Measurements from ENCODE around the gene NADK2.
"Not testable (repeated sequence)": the region's sequence is repeated elsewhere in the genome, so short reads cannot be mapped to it uniquely, and the experiment has no call there.

NADK2 gene, protein sequence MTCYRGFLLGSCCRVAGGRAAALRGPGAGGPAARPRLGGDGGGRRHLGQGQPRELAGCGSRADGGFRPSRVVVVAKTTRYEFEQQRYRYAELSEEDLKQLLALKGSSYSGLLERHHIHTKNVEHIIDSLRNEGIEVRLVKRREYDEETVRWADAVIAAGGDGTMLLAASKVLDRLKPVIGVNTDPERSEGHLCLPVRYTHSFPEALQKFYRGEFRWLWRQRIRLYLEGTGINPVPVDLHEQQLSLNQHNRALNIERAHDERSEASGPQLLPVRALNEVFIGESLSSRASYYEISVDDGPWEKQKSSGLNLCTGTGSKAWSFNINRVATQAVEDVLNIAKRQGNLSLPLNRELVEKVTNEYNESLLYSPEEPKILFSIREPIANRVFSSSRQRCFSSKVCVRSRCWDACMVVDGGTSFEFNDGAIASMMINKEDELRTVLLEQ

DNA sequence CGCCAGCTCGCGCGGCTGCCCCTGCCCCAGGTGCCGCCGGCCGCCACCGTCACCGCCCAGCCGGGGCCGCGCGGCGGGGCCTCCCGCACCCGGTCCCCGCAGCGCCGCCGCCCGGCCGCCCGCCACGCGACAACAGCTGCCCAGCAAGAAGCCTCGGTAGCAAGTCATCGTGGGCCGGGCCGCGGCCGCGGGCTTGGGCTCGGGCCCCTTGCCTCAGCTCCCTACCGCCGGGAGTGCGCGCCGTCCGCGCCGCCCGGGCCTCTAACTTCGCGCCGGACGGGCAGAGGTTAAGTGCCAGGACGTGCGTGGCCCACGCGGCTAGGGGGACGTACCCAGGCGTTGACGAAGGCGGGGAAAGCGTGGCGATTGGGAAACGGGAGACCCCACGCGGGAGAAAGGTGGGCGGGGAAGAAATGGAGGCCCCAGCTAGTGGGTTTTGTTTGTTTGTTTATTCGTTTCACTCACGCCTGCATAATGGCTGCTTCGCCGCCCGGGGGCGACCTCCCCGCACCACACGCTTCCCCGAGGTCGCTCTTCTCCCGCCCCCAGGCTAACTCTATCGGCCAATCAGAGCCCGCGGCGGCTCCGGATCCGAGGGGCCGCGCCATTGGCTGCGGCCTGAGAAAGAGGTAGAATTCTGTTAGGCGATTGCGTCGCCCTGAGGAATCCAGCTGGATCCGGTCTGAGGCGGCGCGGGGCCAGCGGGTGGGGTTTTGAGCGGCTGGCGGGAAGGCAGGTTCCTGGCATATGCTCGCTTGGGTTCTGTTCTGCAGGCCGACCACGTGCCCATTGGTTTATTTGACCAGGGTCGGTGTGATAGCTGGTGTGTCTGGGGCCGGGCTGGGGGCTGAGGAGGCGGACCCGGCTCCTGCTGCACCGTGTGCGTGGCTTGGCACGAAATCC, at the start of gene NADK2:
Gene NADK2, minus strand, starts transcription at position 295 of the 903 bp plus-strand sequence. Its CDS starts 127 bp downstream, at position 168.
- FAIRE-seq, result peak; percentile 97
- peak; percentile 97 for DNase-seq (ENCODE audit: insufficient read length, low spot score)

DNA sequence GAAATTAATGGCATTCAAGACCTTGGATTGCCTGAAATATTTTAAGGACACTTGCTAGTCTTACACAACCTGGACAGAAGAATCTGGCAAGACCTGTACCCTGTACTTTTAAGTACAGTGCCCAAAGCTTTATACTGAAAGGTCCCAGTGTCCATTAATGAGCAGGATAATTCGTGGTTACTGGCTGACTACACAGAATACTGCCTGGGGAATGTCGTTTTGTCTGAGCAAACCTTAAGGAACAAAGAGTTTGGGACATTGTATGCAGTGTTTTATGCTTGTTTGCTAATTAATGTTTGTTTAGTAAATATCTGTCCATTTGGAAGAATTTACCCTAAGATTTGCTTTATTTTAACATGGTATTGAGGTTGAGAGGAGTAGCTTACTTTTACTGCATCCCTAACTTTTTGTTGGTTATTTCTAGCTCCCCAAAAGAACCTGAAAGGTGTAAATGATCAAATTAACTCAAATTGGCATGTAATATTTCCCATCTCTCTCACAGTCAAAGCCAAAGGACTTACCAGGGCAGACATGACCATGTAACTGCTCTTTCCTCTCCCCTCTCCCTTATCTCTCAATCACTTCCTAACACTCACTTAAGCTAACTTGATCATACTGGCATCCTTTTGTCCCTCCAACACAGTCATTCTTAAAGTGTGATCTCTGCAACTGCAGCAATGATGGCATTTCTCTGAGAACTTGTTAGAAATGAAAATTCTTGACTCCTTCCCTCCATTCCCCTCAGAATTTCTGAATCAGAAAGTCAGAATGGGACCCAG, 44.3 kb upstream of the NADK2 start:
- no peak for FAIRE-seq

DNA sequence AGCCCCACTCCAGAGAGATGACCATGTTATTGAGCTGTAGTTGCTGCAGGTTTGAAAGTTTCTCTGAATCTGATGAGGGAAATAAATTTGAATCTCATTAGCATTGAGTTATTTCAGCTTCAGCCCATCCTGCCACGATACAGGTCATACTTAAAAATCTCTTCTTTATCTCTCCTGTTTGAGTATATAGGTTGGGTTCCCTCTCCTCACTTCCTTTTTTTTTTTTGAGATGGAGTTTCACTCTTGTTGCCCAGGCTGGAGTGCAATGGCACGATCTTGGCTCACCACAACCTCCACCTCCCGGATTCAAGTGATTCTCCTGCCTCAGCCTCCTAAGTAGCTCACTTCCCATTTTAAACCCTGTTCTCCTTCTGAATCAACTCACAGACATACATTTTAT, 42.0 kb upstream of the NADK2 start:
- DNase-seq (ENCODE audit: insufficient read length, low spot score); FAIRE-seq: not testable (repeated sequence)

More for the DNA sequence above, 44.3 kb upstream of the NADK2 start:
- no peak for DNase-seq (ENCODE audit: insufficient read length, low spot score)

DNA sequence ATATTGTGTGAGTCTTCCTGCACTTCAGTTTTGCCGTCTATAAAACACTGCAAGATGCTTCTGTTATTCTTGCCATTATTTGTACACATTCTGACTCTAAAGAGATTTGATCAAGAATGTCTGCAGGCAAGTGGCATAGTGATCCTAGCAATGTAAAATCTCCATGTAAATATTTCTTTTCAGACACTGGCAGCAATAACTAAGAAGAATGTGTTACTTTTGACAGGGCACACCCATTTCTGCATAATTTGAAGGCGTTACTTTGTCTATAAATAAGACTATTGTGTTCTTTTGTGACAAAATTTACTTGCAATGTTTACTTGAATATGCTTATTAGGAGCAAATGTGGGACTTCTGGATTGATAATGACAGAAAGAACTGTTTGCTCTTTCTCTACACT, 39.9 kb upstream of the NADK2 start:
- no peak for FAIRE-seq

DNA sequence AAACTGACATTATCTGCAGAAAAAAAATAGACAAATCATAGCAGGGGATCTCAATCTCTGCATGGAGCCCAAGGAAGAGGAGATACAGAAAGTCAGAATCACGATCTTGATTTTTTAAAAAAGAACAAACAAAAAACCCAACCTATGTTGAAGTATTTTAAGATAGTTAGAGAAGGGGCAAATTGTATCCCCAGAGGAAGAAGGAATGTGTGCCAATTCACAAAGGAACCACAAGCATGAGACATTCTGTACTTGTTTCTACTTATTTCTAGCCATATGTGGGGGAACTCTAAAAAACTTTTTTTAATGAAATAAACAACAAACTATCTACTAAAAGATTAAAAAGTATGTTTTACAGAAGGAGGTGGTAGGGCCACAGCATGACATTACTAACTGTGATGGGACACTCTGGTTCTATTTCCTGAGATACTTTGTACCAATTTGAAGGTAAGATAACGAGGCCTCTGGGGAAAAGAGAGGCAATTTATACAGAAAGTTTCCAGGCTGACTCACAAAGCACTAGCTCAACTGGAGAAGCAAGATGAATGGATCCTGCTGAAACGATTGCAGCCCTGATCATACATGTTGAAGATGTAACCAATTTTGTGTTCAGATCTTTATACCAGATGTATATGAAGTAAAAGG, 37.5 kb upstream of the NADK2 start:
- DNase-seq (ENCODE audit: insufficient read length, low spot score) (no peak), FAIRE-seq (no peak)

More for the DNA sequence above, 39.9 kb upstream of the NADK2 start:
- DNase-seq (ENCODE audit: insufficient read length, low spot score), result no peak

DNA sequence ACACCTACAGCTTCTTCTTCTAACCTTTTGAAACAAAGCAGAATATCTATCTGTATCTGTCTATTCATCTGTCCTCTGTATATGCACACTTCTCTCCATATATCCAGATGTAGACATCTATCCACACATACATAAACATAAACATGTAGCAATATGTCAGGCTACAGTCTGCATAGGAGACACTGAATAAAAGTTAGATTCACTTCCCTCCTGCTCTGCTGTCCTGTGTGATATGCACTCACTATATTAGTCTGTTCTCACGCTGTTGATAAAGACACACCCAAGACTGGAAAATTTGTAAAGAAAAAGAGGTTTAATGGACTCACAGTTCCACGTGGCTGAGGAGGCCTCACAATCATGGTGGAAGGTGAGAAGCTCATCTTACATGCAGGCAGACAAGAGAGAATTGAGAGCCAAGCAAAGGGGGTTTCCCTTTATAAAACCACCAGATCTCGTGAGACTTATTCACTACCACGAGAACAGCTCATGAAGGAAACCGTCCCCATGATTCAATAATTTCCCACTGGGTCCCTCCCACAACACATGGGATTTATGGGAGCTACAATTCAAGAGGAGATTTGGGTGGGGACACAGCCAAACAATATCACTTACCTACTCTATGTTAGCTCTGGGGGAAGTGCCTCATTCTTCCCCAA, 35.9 kb upstream of the NADK2 start:
- FAIRE-seq (no peak), DNase-seq (ENCODE audit: insufficient read length, low spot score) (no peak)

DNA sequence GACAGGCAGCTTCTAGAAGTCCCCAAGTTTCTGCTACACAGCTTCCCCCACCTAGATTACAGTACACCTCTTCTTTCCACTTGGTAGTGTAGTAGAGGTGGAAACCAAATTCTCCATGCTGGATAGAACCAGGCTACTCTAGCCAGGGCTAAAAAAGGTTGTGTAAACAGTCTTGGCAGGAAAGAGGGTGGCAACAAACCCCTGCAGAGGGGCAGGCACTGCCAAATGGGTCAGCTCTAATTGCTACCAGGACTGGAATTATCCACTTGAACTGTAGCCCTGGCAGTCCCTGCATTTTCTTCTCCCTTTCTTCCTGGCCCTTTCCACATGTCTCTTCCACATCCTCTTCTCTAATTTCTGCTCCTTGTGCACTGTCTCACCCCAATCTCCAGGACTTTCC, 35.1 kb upstream of the NADK2 start:
- FAIRE-seq (peak; percentile 33), DNase-seq (ENCODE audit: insufficient read length, low spot score) (no peak)

DNA sequence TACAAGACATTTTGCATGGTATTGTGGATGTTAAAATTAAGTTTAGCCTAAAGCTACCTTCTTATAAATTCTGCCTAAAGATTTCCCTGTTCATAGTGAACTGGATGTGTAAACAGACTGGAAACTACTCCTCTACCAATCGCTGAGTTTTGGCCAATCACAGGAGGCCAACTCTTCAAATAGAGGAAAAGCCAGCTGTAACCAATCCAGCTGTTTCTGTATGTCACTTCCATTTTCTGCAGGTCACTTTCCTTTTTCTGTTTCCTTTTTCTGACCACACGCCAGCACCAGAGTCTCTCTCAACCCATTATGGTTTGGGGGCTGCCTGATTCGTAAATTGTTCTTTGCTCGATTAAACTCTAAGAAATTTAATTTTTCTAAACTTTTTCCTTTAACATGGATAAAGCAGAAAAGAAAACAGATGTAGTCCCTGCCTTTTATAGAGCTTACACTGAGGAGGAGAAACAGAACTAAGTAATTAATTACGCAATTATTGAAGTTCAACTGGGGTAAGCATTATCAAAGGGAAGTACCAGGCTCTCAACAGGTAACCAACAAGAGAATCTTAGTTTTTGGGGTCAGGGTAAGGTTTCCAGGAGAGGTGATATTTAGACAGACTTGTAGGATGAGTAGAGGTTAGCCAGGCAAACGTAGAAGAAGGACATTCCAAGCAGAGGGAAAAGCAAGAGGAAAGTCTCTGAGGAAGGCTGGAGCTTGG, 32.2 kb upstream of the NADK2 start:
- DNase-seq (ENCODE audit: insufficient read length, low spot score), result no peak
- FAIRE-seq, result no peak

DNA sequence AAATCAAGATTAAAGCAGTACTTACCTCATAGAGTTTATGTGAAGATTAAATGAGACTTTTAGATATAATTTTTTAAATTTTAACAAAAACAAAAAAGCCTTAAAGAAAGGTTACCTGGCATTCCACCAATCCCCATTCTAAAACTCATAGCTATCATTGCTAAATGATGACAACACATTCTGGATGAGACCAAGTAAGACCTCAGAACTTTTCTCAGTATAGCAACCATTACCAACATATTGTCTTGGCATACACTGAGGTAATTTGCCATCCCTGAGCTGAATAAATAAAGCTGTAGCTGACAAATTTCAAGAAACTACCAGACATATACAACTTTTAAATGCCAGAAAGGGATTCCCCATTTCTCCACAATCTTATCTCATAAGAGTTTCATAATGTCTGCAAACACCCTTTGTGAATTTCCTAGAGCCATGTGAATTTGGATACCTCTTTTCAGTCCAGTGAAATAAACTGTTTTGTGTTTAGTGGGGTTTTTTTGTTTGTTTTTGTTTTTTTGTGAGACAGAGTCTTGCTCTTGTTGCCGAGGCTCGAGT, 30.5 kb upstream of the NADK2 start:
- DNase-seq (ENCODE audit: insufficient read length, low spot score) (no peak), FAIRE-seq (no peak)

DNA sequence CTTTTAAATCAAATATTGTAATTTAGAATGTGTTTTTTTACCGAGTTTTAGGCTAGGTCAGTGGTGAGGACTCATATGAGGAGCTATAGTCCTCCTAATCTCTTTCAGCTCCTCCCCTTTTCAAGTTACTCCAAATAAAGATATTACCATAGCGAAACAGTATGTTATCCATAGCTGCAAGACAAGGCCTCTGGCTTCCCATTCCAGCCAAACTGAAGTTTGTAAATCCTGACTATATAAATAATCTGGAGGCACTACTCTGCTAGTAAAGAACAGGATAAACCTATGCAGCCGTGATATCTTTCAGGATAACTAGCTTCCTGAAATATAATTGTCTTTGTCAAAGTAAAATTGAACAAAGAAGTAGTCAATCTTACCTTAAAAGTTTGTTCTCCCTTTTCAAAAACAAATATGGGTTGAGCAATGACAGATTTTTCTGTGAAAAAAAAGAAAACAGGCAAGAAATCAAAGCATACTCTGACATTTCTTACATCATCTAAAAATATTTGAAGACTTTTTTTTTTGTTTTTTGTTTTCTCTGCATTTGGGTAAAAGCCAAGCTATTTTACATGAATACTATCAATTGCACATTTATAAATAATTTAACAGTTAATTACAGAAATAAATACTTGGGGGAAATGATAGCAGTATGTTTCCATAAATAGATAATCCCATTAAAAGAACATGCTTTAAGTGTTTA, 29.3 kb upstream of the NADK2 start:
- FAIRE-seq, result no peak
- no peak for DNase-seq (ENCODE audit: insufficient read length, low spot score)

DNA sequence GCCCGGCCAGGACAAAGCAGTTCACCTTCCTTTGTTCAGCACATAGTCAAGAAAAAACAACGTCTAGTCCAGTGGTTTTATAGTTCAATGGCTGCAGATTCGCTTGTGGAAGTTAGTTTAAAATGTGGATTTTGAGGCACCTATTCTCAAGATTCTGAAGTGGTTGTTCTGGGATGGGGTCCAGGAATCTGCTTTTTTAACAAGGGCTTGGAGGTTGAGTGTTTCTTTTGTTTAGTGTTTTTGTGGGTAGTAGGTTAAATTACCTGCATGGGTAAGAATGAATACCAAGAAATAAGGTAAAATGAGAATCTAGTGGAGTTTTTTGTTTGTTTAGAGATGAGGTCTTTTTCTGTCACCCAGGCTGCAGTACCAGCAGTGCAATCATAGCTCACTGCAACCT, 28.4 kb upstream of the NADK2 start:
- no peak for DNase-seq (ENCODE audit: insufficient read length, low spot score)
- FAIRE-seq, result no peak

DNA sequence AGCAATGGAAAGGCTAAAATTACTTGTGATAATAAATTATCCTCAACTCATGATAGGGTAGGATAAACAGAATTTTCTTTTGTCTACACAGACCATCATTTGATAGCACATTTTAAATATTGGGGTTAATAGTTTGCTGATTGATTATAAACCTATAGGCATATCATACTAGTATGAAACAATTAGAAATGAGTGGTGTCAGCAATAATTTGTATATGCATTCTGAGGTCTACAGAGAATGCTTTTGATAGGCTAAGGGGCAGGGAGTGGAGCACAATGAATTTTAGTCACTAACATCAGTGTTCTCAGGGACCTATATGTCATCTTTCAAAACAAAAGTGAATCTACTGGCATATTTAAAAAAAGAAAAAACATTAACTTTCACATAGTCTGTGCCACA, 27.8 kb upstream of the NADK2 start:
- FAIRE-seq, result no peak
- no peak for DNase-seq (ENCODE audit: insufficient read length, low spot score)

DNA sequence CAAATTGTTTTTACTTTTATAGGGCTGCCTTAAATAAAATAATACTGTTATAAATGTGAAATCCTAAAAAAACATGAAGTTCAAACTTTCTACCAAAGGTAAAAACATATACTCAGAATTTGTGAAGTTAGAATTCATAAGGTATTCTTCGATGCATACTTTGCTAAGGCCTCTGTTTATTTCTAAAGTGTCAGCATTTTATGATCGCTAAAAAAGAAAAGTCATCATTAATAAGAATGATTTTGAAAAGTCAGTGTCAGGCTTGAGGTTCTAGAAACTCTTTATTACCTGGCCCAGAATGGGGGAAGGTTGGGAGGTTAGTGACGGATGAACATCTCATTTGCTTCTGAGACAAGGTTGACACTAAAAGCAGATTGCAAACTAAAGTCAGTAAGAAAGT, 26.2 kb upstream of the NADK2 start:
- no peak for DNase-seq (ENCODE audit: insufficient read length, low spot score)
- no peak for FAIRE-seq

DNA sequence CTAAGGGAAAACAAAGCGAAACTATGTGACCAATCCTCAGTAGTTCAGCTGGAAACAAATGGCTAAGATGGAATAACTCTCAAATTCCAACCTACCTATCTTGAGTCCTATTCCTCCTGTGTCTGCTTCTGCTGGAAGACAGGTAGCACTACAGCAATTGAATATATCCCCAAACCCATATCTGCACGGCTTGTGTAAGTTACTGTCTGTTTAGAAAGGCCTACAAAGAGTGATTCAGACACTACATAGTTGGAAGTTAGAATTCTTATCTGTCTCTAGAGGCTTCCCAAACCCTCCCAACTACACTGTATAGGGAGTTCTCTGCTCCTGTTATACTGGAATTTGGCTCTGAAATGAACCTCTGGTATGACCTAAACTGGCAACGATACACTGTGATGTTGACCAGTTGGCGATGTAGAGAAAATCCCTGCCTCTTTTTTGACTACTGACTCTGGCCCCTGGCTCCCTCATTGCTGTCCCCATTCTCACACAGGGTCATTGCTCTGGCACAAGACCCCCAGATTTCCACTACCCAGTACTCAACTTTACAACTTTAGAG, 22.6 kb upstream of the NADK2 start:
- FAIRE-seq, result no peak
- no peak for DNase-seq (ENCODE audit: insufficient read length, low spot score)

DNA sequence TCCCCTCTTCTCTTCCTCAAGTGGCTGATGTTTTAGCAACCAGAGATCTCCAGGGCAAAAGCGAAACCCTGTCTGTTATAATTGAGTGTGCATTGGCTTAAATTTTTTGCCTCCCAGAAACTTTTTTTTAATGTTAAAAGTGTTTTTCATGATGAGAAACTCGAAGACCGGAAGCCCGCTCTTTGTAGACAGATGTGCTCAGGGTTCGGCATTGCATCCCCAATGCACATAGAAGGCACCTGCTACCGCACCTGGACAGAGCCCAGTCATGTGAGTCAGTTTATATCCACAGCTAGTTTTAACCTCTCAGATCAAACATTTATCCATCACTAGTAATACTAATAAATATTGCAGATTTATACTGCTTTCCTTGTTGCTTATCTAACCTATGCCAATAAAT, 19.5 kb upstream of the NADK2 start:
- no peak for DNase-seq (ENCODE audit: insufficient read length, low spot score)
- no peak for FAIRE-seq

DNA sequence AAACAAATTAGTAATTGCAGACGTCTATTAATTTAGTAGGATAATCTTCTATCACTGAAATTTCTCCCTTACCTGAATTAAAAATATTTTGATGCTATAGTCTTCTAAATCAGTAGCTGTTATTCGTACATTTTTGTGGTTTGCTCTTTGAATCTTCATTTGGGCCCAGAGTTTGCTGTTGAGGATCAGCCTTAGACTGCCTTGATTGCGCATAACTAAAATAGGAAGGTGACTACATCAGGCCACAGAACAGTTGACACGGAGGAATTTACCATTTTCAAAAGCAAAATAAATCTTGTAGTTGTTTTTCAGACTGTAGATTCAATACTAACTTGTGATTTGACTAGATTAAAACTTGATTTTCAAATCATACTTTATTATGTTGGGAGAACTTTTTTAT, 11.8 kb upstream of the NADK2 start:
- DNase-seq (ENCODE audit: insufficient read length, low spot score), result no peak
- no peak for FAIRE-seq

DNA sequence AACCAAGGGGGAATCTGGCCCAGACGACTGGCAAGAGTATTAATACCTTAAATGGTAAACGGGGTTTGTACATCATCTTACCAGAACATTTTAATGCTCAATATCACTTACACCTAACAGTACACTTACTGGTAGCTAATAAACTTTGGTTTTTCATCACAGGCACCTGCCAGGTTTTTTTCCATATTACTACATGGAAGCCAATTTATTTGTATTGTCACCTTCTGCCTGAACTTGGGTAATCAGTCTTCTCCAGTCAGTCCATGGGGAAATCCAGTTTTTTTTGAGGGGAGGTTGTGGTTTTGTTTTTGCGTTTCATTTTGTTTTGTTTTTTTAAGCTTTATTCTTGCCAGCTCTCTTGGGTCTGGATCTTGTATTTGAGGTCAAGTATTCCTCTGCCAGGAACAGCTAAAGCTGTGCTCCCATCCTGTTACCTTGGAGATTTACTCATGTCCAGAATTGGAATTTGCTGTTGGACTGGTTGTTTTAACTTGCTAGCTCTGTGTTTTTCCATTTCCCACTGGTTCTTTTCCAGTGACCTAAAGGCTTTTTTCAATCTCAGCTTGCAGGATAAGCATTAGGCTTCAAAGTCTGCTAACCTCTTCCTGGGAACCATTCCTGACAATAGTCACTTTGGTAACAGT, 11.1 kb upstream of the NADK2 start:
- DNase-seq (ENCODE audit: insufficient read length, low spot score) (no peak), FAIRE-seq (no peak)

DNA sequence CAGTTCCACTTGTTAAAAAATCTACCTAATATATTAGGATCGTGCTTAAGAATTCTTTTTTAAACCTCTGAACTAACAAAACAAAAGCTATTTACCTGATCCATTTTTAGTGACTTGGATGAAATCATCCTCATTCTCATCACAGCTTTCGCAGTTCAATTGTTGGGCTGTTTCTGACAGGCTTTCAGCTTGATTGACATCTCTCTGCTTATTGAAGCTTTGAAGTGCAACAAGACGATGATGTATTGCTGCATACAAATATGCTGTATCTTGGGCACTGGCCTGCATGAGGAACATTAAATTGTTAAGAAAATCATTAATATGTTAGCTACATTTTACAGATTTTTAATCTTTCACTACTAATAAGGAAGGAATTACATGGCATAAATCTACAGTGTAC, 9.5 kb upstream of the NADK2 start:
- FAIRE-seq, result no peak

More for the DNA sequence above, 9.5 kb upstream of the NADK2 start:
- DNase-seq (ENCODE audit: insufficient read length, low spot score), result no peak

Measured in HTR-8/SVneo (cell line).